Daoy (cell line): ENCODE results near the gene CACNG7. TPM values are rescaled to one million over a fixed set of nuclear protein-coding genes. Genes with fewer than 3 reads are reported as not detected.
"Not testable (repeated sequence)": the region's sequence is repeated elsewhere in the genome, so short reads cannot be mapped to it uniquely, and the experiment has no call there.

Experiments used
- DNase-seq: peaks from one replicate; pipeline ENCODE4 v3.0.0-alpha.2; 2015; ENCODE audit warnings: low read depth
- total RNA-seq: library from RNA; depleted of rRNA; stranded (reverse); fragments of >200 nt; shearing (Covaris generic); gene quantifications from 2 replicates; pipeline ENCODE4 v1.2.3, GENCODE V29; 2014; rRNA removed

Gene CACNG7
- 0.29 and 0.54 TPM in 2 replicates for total RNA-seq

DNA sequence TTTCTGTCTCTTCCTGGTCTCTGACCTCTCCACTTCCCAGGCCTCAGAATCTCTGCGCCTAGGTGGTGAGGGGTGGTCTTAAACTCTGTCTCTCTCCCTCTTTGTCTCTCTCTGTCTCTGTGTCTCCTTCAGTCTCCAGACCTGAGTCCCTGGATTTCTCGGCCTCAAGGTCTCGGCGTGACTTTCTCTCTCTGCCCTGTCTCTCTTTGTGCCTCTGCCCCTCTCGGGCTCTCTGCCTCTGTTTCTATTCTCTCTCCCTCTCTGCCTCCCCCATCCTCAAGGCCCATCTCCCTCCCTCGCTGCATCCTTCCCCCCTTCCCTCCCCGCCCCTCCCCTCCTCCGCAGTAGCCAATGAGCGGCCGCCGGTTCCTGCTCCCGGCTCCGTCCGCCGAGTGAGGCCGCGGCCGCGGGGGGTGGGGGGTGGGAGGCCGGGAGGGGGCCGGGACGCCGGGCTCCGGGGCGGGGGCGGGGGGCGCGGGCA, at the start of gene CACNG7:
Gene CACNG7 (plus strand): TSS at position 344 of the 481 bp plus-strand sequence. CDS start 3,554 bp downstream, outside the sequence.
- DNase-seq: no peak

- no peak for DNase-seq
Observed at GRCh38 chr19:53864308-53864836, 44.7 kb upstream of the CACNG7 start.

DNA sequence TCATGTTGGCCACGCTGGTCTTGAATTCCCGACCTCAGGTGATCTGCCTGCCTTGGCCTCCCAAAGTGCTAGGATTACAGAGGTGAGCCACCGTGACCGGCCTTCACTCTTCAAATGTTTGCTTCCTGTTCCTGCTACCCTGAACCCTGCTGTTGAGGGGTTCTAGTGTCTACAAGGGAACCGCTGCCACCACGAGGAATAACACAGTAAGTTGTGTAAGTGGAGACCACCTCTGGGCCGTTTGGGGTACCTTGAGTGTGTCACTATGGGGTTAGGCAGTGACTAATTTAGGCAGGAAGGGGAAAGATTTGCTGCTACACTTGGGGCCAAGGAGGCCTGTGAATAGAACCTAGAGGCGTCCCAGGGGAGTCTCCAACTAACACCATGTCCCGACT, 43.6 kb upstream of the CACNG7 start:
- peak; percentile 44 for DNase-seq

DNA sequence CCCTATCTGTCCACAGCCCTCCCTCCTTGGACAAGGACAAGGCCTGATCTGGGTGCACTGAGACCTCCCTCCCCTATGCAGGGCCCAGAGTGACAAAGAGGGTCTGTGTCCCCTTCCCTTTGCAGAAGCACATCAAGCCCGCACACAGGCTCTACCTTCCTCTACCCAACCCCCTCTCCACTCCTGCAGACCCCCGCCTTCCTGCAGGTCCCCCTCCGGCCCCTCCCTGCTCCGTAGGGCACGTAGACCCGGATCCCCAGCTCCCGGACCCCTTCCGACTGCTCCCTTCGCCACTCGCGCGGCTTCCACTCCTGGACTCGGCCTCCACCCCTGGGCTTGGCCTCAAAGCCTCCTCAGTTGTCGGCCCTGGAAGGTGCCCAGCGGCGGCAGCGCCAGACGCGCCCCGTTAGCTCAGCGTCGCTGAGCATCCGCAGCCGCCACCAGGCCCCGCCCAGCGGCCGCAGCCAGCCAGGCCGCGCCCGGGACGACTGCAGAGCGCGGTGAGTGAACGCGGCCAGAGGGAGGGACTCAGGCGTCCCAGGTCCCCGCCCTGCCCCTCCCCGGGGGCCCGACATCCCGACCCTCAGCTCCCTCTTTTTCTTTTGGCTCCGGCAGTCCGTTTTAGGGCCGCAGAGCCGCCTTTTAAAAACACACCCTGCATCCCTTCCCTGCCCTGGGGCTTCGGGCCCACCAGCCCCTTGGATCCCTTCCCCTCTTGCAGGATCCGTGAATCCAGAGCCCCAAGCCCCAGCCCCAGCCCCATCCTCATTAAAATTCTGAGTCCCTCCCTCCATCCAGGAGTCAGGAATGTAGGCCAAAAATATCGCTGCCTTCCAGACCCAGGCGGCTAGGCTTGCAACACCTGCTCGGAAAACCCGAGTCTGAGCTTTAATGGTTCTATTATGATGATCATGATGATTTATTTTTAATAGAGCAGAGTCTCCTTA, 42.9 kb upstream of the CACNG7 start:
- DNase-seq: peak; percentile 79

GRCh38 chr19:53866865-53867224, 42.2 kb upstream of the CACNG7 start:
- DNase-seq: peak; percentile 39

DNA sequence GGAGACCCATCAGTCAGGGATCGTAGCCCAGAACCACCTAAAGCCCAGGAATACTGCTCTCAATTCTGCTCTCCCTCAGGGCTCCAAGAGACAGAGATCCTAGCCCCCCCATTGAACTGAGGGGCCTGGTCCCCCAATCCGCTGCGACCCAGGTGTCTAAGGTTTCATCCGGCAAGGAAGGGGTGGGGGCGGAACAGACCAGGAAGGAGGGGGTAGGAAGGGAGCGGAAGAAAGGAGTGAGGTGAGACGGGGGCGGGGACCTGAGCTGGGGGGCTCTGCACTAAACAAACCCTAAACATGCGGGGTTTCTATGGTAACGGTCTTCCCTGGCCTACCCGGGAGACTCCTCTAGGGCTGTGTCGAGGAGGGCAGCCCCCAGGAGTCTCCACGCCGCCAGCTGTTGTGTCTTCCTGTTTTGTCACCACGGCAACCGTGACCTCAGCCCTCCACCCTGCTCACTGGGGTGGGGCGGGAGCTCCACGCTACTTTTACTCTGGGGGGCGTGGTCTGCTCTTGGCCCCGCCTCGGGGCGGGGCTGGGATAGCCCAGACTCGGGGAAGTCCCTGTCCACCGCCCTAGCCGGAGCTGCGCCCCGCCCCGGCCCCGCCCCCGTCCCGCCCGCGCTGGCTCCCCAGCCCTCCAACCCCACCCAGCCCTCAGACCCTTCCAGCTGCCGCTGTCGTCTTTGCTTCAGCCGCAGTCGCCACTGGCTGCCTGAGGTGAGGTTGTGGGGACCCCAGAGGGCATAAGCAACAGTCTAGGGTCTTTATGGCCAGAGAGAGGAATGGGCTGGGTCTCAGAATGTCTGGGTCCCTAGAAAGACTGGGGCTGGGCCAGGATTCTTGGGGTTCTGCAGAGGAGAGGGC, 41.6 kb upstream of the CACNG7 start, which contains the start of gene MYADM:
Gene MYADM (plus strand): TSS at position 659 of the 866 bp plus-strand sequence. CDS start 5,647 bp downstream, outside the sequence.
- DNase-seq: peak; percentile 99

DNA sequence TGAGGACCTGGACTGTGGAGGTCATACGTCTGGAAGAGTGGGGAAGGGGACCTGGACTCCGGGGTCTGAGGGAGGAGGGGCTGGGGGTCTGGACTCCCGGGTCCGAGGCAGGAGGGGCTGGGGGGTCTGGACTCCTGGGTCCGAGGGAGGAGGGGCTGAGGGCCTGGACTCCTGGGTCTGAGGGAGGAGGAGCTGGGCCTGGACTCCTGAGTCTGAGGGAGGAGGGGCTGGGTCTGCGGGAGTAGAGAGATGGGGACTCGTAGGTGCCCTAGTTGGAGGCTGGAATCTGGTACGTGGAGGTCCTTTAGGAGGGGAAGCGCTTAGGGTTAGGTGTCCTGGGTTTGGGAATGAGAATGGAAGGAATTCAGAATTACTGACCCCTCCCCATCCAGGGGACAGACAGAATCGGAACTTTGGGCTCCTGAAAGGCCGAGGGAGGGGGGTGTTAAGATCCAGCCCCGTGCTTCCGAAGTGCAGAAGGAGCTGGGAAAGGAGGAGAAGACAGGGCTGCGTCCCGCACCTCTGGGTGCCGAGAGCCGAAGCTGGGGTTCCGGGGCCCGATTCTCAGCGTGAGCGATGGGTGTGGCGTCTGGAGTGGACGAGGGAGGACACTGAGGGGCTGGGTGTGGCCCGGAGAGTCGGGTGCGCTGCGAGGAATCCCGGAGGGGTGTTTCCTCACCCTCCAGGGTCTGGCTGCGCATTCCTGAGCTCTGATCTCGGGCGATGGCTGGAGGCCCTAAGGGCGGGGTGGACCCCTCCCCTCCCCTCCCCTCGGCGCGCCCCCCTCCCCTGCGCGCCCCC, 40.8 kb upstream of the CACNG7 start:
- DNase-seq: peak; percentile 79

DNA sequence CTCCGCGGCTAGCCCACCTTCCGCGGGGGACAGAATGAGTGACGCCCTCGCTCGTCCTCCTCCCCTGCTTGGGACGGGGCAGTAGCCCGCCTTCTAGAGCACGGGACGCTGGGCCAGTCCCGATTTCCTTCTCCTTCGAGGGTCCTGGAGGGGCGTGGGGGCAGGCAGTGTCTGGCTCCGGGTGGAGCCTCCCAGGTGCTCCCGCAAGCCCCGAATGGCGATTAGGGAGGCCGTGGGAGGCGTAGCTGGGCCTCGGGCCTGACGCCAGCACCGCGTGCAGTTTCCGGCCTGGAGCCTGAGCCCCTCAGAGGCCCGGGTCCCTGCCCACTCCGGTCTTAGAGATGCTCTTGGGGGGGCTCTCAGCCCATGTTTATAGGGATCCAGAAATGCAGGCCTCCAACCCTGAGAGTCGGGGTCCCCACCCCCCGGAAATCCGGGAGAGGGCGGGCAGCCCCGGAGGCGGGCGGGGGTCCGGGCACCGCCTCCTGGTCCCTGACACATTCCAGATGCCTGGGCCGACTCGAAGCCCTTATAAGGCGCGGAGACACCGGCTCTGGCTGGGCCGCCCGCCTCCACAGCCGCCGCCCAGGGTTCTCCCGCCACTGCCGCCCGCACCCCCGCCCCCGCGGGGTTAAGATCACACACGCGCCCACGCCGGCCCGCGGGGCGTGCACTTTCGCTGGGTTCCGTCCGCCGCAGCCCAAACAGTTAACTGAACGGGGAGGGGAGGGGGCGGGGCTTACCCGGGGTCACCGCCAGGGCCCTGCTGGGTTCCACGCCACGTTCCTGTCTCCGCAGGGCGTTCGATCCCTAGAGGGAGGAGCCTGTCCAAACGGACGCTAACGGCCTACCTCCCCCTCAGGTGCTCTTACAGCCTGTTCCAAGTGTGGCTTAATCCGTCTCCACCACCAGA, 39.9 kb upstream of the CACNG7 start:
- DNase-seq: peak; percentile 93

DNA sequence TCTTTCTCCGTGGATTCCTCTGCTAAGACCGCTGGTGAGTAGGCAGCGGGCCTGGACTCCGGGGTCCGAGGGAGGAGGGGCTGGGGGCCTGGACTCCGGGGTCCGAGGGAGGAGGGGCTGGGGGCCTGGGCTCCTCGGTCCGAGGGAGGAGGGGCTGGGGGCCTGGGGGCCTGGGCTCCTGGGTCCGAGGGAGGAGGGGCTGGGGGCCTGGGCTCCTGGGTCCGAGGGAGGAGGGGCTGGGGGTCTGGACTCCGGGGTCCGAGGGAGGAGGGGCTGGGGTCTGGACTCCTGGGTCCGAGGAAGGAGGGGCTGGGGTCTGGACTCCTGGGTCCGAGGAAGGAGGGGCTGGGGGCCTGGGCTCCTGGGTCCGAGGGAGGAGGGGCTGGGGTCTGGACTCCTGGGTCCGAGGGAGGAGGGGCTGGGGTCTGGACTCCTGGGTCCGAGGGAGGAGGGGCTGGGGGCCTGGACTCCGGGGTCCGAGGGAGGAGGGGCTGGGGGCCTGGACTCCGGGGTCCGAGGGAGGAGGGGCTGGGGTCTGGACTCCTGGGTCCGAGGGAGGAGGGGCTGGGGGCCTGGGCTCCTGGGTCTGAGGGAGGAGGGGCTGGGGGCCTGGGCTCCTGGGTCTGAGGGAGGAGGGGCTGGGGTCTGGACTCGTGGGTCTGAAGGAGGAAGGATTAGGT, 39.1 kb upstream of the CACNG7 start:
- DNase-seq: not testable (repeated sequence)

GRCh38 chr19:53870485-53870844, 38.6 kb upstream of the CACNG7 start:
- DNase-seq: no peak

DNA sequence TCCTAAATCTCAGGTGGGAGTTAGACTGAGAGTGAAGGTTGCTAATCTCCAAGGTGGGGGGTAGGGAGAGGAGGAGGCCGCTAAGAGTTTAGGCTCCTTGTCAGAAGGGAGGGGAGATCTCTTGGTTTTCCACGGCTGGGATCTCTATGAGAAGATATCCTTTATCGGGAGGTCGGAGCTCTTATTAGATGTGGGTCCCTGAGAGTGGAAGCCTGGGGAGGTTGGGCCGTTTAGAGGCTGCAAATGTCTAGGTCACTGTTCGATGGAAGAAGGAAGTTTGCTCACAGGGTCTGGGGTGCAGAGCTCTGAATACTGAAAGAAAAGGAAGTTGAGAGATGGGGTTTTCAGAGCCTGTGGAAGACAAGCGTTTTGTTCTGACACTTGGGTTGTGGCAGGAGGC, 37.6 kb upstream of the CACNG7 start:
- DNase-seq: no peak

- no peak for DNase-seq
Observed at GRCh38 chr19:53872762-53873161, 36.3 kb upstream of the CACNG7 start.

DNA sequence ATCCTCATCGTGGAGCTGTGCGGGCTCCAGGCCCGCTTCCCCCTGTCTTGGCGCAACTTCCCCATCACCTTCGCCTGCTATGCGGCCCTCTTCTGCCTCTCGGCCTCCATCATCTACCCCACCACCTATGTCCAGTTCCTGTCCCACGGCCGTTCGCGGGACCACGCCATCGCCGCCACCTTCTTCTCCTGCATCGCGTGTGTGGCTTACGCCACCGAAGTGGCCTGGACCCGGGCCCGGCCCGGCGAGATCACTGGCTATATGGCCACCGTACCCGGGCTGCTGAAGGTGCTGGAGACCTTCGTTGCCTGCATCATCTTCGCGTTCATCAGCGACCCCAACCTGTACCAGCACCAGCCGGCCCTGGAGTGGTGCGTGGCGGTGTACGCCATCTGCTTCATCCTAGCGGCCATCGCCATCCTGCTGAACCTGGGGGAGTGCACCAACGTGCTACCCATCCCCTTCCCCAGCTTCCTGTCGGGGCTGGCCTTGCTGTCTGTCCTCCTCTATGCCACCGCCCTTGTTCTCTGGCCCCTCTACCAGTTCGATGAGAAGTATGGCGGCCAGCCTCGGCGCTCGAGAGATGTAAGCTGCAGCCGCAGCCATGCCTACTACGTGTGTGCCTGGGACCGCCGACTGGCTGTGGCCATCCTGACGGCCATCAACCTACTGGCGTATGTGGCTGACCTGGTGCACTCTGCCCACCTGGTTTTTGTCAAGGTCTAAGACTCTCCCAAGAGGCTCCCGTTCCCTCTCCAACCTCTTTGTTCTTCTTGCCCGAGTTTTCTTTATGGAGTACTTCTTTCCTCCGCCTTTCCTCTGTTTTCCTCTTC, 35.1 kb upstream of the CACNG7 start:
- DNase-seq: no peak

DNA sequence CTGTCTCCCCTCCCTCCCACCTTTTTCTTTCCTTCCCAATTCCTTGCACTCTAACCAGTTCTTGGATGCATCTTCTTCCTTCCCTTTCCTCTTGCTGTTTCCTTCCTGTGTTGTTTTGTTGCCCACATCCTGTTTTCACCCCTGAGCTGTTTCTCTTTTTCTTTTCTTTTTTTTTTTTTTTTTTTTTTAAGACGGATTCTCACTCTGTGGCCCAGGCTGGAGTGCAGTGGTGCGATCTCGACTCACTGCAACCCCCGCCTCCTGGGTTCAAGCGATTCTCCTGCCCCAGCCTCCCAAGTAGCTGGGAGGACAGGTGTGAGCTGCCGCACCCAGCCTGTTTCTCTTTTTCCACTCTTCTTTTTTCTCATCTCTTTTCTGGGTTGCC, 34.5 kb upstream of the CACNG7 start:
- no peak for DNase-seq

DNA sequence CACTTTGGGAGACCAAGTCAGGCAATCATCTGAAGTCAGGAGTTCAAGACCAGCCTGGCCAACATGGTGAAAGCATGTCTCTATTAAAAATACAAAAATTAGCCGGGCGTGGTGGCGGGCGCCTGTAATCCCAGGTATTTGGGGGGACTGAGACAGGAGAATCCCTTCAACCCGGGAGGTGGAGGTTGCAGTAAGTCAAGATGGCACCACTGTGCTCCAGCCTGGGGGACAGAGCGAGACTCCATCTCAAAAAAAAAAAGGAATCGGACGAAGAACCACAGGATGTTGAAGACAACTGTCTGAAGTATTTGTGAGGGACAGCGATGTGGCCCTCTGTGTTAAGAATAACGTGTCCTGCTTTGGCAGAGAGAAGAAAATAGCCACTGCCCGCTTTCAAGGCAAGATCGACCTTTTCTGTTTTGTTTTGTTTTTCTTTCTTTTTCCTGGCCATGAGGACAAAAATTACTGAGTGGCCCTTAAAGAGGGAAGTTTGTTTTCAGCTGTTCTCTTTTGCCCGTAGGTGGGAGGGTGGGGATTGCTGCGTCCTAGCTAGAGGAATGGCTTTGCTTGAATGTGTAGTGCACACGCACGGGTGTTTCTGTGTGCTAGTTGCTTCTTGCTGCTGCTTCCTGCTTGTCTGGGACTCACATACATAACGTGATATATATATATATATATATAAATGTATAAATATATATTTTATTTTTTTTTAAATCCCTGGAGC, 33.3 kb upstream of the CACNG7 start:
- no peak for DNase-seq

DNA sequence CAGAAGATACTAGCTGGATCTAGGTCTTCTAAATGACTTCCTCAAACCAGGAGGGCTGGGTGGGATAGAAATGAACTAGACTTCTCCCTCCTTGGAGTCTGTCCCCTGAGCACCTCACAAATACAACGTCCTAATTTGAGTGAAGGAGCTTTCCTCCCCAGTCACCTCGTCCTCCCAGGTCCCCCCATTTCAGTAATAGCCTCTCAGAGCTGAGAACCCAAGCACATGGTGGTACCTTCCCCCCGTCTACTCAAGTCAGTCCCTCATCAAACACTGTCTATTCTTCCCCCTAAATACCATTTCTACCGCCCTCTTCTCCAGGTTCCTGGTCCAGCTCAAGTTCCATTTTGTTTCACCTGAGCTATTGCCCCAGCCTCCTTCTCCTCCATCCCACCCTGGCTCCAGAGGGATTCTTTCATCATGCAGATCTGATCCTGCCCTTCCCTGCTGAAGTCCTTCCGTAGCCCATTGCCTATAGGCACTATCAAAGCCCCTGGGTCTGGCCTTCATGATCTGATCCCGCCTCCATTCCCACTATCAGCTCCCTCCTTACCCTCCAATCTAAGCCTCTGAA, 32.3 kb upstream of the CACNG7 start:
- no peak for DNase-seq

- no peak for DNase-seq
Observed at GRCh38 chr19:53877361-53877766, 31.7 kb upstream of the CACNG7 start.

- no peak for DNase-seq
Observed at GRCh38 chr19:53878776-53879139, 30.3 kb upstream of the CACNG7 start.
